SK-N-SH (cell line): ENCODE measurements around the gene CHD1L. TPM values are rescaled to one million over a fixed set of nuclear protein-coding genes. Genes with fewer than 3 reads are reported as not detected.
A peak's percentile ranks its signal among the peaks of the same experiment; 100 is the strongest.

Experiments used
- CTCF ChIA-PET: fragments of 300-600, 350-600 bp; formaldehyde crosslinking; extraction: SDS; loops from one replicate; lab custom pipeline; 2021; lab: Yijun Ruan, JAX
- POLR2A ChIA-PET: fragments of 350-600 bp; sonication (Branson Sonifier 250); formaldehyde crosslinking; extraction: SDS; loops from one replicate; lab custom pipeline; 2020; ENCODE audit warnings: antibody characterized with exemption, inconsistent platforms; lab: Yijun Ruan, JAX
- DNase-seq: peaks from one replicate; pipeline ENCODE4 v3.0.0; 2012
- H2AFZ ChIP-seq: fragments of 200-600 bp; sonication (generic); 2 replicates; pipeline ENCODE4 v1.8.1; 2016; ENCODE audit warnings: antibody characterized with exemption, mild to moderate bottlenecking, low read depth
- H3F3A ChIP-seq: fragments of 200-600 bp; sonication (generic); replicated peaks from 2 replicates; pipeline ENCODE3; 2016; ENCODE audit warnings: antibody characterized with exemption, mild to moderate bottlenecking; ENCODE audit not compliant: insufficient read depth
- H3K27ac ChIP-seq, 2 experiments: fragments of 200-500 bp in 1 of 2; fragments of 200-600 bp in 1 of 2; sonication (Bioruptor generic) in 1 of 2; sonication (generic), shearing (Covaris generic) in 1 of 2; 2 replicates each; pipeline versions ENCODE4 v1.5.1 to v1.6.1; 2014 to 2016; ENCODE audit warnings: low read depth in 2 of 2, inconsistent platforms in 1 of 2, low read length in 1 of 2, mild to moderate bottlenecking in 1 of 2, mixed read lengths in 1 of 2
- H3K27me3 ChIP-seq: fragments of 200-600 bp; sonication (generic), shearing (Covaris generic); 2 replicates; pipeline ENCODE4 v1.6.1; 2016; ENCODE audit warnings: mixed run types; ENCODE audit not compliant: insufficient read depth
- H3K36me3 ChIP-seq, 2 experiments: fragments of 200-500 bp in 1 of 2; fragments of 200-600 bp in 1 of 2; sonication (Bioruptor generic) in 1 of 2; sonication (generic) in 1 of 2; replicated peaks in 1 of 2; 2 replicates each; pipeline versions ENCODE3 to v1.5.1; 2014 to 2016; ENCODE audit warnings: low read length in 1 of 2, mild to moderate bottlenecking in 1 of 2; ENCODE audit not compliant: insufficient read depth in 2 of 2, control insufficient read depth in 1 of 2
- H3K4me1 ChIP-seq, 2 experiments: fragments of 200-500 bp in 1 of 2; fragments of 200-600 bp in 1 of 2; sonication (Bioruptor generic) in 1 of 2; sonication (generic), shearing (Covaris generic) in 1 of 2; 2 replicates each; pipeline versions ENCODE4 v1.5.1 to v1.6.1; 2014 to 2016; ENCODE audit warnings: low read depth in 1 of 2, low read length in 1 of 2, mixed run types in 1 of 2; ENCODE audit not compliant: insufficient read depth in 2 of 2, control insufficient read depth in 1 of 2
- H3K4me2 ChIP-seq: fragments of 200-600 bp; sonication (generic), shearing (Covaris generic); 2 replicates; pipeline ENCODE4 v1.6.1; 2017; ENCODE audit warnings: mixed run types
- H3K4me3 ChIP-seq, 2 experiments: fragments of 200-500 bp in 1 of 2; fragments of 200-600 bp in 1 of 2; sonication (Bioruptor generic) in 1 of 2; sonication (generic), shearing (Covaris generic) in 1 of 2; 2 replicates each; pipeline versions ENCODE4 v1.5.1 to v1.8.1; 2014 to 2016; ENCODE audit warnings: low read depth in 2 of 2, inconsistent platforms in 1 of 2, low read length in 1 of 2, mild to moderate bottlenecking in 1 of 2, mixed read lengths in 1 of 2, moderate library complexity in 1 of 2
- H3K79me2 ChIP-seq: fragments of 200-600 bp; sonication (generic); 2 replicates; pipeline ENCODE4 v1.8.1; 2017; ENCODE audit warnings: mild to moderate bottlenecking; ENCODE audit not compliant: insufficient read depth
- H3K9ac ChIP-seq: fragments of 200-600 bp; sonication (generic); 2 replicates; pipeline ENCODE4 v1.6.1; 2017; ENCODE audit warnings: mixed run types
- H3K9me2 ChIP-seq: fragments of 200-600 bp; sonication (generic); 2 replicates; pipeline ENCODE4 v1.6.1; 2017; ENCODE audit warnings: mixed run types
- H3K9me3 ChIP-seq: fragments of 200-600 bp; sonication (generic); 2 replicates; pipeline ENCODE4 v1.6.1; 2017; ENCODE audit warnings: mixed run types, mild to moderate bottlenecking, moderate library complexity
- H4K20me1 ChIP-seq: fragments of 200-600 bp; sonication (generic); 2 replicates; pipeline ENCODE4 v1.6.1; 2017; ENCODE audit warnings: mild to moderate bottlenecking, mixed run types; ENCODE audit not compliant: insufficient read depth
- ELF1 ChIP-seq: IDR thresholded peaks from 2 replicates; pipeline ENCODE4 v1.4.0; 2012
- FOSL2 ChIP-seq: IDR thresholded peaks from 2 replicates; pipeline ENCODE4 v1.4.0; 2012; ENCODE audit warnings: low read depth, mild to moderate bottlenecking, moderate library complexity, borderline replicate concordance
- JUND ChIP-seq: IDR thresholded peaks from 2 replicates; pipeline ENCODE4 v1.4.0; 2012
- MEF2A ChIP-seq: IDR thresholded peaks from 2 replicates; pipeline ENCODE4 v1.4.0; 2012; ENCODE audit warnings: low read depth, borderline replicate concordance
- POLR2AphosphoS5 ChIP-seq: IDR thresholded peaks from 2 replicates; pipeline ENCODE4 v1.6.1; 2012; ENCODE audit warnings: low read depth, low read length
- RAD21 ChIP-seq: IDR thresholded peaks from 2 replicates; pipeline ENCODE4 v1.6.1; 2012; ENCODE audit warnings: mild to moderate bottlenecking, low read length
- SMC3 ChIP-seq: IDR thresholded peaks from 2 replicates; pipeline ENCODE4 v1.6.1; 2012; ENCODE audit warnings: low read depth, low read length, improper control_type of control experiment
- TCF12 ChIP-seq: IDR thresholded peaks from 2 replicates; pipeline ENCODE4 v1.4.0; 2012
- WGBS: methylation state at CpG from one replicate; pipeline ENCODE4 v1.1.6; 2017; ENCODE audit warnings: low lambda C conversion rate; 5-methylcytosine and 5-hydroxymethylcytosine counted together
- polyA plus RNA-seq, 3 experiments: library from polyadenylated mRNA; depleted of rRNA; stranded (reverse); fragments of >200 nt; gene quantifications; 2 replicates each; pipeline ENCODE4 v1.2.3, GENCODE V29; 2012
- TF ChIP-seq, protein P1 (sequence below): fragments of 200-600 bp; sonication (generic); IDR thresholded peaks from 2 replicates; pipeline ENCODE4 v1.6.1; 2017; ENCODE audit warnings: antibody characterized with exemption, mild to moderate bottlenecking, moderate library complexity
- TF ChIP-seq, protein P2 (sequence below): IDR thresholded peaks from 2 replicates; pipeline ENCODE4 v1.6.1; 2012; ENCODE audit warnings: mild to moderate bottlenecking, low read depth, low read length, moderate library complexity

CHD1L gene
- polyA plus RNA-seq, 1 of the 3 experiments (the other 2 are of a cell fraction) = 24.7 TPM

DNA sequence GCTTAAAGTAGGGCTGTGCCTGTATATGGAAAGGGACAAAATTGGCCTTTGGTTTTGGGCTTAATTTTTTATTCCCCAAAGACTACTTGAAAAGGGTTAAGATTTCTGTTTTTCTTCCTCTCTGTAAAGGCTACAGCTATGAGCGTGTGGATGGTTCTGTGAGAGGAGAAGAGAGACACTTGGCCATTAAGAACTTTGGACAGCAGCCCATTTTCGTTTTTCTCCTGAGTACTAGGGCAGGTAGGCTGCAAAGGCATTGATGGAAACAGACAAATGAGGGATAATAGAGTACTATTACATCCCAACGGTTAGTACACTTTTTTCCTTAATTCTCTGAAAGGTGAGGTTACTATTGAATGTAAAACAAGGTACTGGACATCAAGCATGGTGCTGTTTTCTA, 29.6 kb downstream of the CHD1L start:
- CTCF ChIA-PET = interaction anchor here (0.8 to 4.6 kb wide), 6 partner anchors 13 to 117 kb away, joined by 3 to 51 read pairs (median 8); partner anchors contain the start of gene FMO5
- DNase-seq = no peak
- no peak overlapping the region for H3K27ac ChIP-seq

DNA sequence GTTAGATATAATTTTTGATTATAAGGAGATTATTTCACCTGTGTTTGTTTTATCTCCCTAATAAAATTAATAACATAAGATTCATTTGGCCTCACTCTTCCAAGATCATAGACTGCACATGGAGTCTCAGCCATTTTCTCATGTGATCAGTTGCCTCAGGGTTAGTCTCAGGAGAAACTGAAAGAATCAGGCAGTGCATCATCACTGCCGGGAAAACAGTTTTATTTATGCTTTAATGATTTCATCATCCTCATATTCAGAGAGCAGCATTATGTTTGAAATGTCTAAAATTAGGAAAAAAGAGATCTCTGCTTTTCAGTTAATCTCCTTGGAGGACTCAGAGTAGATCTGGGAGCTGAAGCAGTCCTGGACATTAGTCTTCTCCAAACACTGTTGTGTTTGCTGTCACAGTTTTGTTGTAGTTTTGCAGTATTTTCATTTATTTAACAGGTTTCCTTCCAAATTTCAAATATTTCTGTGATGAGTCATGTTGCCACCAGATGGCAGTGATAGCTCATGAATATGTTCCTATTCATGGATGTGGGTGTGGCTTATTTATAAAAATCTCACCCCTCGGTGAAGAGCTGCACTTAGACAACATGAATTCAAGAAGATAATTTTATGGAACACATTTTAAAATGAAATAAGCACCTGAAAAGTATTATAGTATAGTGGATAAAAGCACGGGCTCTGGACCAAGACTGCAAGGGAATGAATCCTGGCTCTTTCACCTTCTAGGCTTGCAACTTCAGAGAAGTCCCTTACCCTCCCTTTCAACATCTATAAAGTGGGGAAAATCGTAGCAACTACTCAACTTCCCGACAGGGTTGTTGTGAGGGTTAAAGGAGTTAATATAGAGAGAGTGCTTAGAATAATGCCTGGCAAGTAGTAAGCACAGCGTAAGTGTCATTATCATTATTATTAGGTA, 31.2 kb downstream of the CHD1L start:
- Histone ChIP-seq H3K4me3 (no peak overlapping the region; a peak in 1 of 4 replicates), H3K9me3 (no peaks in the 10 kb centered on the region), H3K4me1 (peaks cover 6 to 9% of the 10 kb centered on the region in 2 experiments; a peak in 2 of 4 replicates), H3K79me2 (no peaks in the 10 kb centered on the region), H3K36me3 (peaks cover 41 to 72% of the 10 kb centered on the region in 2 experiments), H3F3A (peaks cover 3% of the 10 kb centered on the region), H2AFZ (0 out of 2 replicates have a peak overlapping the region, but pooled peaks have one; percentile 4), H3K9ac (peak overlapping the region; percentile 14; the same call in 1 of the 2 replicates), H3K4me2 (peak overlapping the region; percentile 35; the same call in 1 of the 2 replicates), H3K9me2 (no peaks in the 10 kb centered on the region), H4K20me1 (no peaks in the 10 kb centered on the region), H3K27ac (peak overlapping the region; percentile 53 to 67; a peak in 3 of 4 replicates), H3K27me3 (no peaks in the 10 kb centered on the region)
- DNase-seq = peak; percentile 54
- TF ChIP-seq SMC3 = peak; percentile 40; the same call in 1 of the 2 replicates
- TF ChIP-seq RAD21 = peak; percentile 74
- TF ChIP-seq, protein P1, sequence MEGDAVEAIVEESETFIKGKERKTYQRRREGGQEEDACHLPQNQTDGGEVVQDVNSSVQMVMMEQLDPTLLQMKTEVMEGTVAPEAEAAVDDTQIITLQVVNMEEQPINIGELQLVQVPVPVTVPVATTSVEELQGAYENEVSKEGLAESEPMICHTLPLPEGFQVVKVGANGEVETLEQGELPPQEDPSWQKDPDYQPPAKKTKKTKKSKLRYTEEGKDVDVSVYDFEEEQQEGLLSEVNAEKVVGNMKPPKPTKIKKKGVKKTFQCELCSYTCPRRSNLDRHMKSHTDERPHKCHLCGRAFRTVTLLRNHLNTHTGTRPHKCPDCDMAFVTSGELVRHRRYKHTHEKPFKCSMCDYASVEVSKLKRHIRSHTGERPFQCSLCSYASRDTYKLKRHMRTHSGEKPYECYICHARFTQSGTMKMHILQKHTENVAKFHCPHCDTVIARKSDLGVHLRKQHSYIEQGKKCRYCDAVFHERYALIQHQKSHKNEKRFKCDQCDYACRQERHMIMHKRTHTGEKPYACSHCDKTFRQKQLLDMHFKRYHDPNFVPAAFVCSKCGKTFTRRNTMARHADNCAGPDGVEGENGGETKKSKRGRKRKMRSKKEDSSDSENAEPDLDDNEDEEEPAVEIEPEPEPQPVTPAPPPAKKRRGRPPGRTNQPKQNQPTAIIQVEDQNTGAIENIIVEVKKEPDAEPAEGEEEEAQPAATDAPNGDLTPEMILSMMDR = peak; percentile 70
- no peak for TF ChIP-seq POLR2AphosphoS5
- no peak for TF ChIP-seq ELF1
- TF ChIP-seq TCF12 = peak; percentile 51; the same call in 1 of the 2 replicates
- peak; percentile 50; the same call in 1 of the 2 replicates for TF ChIP-seq FOSL2
- peak; percentile 67 for TF ChIP-seq JUND
- TF ChIP-seq MEF2A = 0 out of 2 replicates have a peak, but pooled peaks have one; percentile 27
- POLR2A ChIA-PET = no interaction called here
- CTCF ChIA-PET = interaction anchor here (0.7 to 4.6 kb wide), 31 partner anchors 8 to 619 kb away, joined by 3 to 51 read pairs (median 4); partner anchors contain the start of gene CHD1L
- WGBS = 39% methylated on average over 6 of the region's 6 CpGs

More for the DNA sequence above, 29.6 kb downstream of the CHD1L start:
- Histone ChIP-seq H3K79me2 (no peaks in the 10 kb centered on the region), H3K9me2 (no peaks in the 10 kb centered on the region), H3K9me3 (no peaks in the 10 kb centered on the region), H3K36me3 (peaks cover 47 to 76% of the 10 kb centered on the region in 2 experiments), H3K27me3 (no peaks in the 10 kb centered on the region), H3F3A (peaks cover 3% of the 10 kb centered on the region), H4K20me1 (no peaks in the 10 kb centered on the region), H3K4me2 (no peak overlapping the region), H3K4me3 (no peak overlapping the region), H3K9ac (no peak overlapping the region), H2AFZ (no peak overlapping the region), H3K4me1 (peaks cover 6 to 9% of the 10 kb centered on the region in 2 experiments; a peak in 2 of 4 replicates)
- TF ChIP-seq, protein P2, sequence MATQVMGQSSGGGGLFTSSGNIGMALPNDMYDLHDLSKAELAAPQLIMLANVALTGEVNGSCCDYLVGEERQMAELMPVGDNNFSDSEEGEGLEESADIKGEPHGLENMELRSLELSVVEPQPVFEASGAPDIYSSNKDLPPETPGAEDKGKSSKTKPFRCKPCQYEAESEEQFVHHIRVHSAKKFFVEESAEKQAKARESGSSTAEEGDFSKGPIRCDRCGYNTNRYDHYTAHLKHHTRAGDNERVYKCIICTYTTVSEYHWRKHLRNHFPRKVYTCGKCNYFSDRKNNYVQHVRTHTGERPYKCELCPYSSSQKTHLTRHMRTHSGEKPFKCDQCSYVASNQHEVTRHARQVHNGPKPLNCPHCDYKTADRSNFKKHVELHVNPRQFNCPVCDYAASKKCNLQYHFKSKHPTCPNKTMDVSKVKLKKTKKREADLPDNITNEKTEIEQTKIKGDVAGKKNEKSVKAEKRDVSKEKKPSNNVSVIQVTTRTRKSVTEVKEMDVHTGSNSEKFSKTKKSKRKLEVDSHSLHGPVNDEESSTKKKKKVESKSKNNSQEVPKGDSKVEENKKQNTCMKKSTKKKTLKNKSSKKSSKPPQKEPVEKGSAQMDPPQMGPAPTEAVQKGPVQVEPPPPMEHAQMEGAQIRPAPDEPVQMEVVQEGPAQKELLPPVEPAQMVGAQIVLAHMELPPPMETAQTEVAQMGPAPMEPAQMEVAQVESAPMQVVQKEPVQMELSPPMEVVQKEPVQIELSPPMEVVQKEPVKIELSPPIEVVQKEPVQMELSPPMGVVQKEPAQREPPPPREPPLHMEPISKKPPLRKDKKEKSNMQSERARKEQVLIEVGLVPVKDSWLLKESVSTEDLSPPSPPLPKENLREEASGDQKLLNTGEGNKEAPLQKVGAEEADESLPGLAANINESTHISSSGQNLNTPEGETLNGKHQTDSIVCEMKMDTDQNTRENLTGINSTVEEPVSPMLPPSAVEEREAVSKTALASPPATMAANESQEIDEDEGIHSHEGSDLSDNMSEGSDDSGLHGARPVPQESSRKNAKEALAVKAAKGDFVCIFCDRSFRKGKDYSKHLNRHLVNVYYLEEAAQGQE = 0 out of 2 replicates have a peak, but pooled peaks have one; percentile 37
- no peak for TF ChIP-seq POLR2AphosphoS5
- 67% methylated on average over 3 of the region's 3 CpGs for WGBS
- POLR2A ChIA-PET = no interaction called here
